ENCODE data around the gene OTUD7B.

GRCh38 chr1:149966405-149966804 lies 44.1 kb downstream of the OTUD7B start:
- TF ChIP-seq POLR2A (IDR thresholded peaks at IDR 0.05; ENCODE audit: low read depth, low read length) (no peak), TAF1 (IDR thresholded peaks at IDR 0.05; ENCODE audit: low read depth, low read length) (no peak), POLR2AphosphoS5 (IDR thresholded peaks at IDR 0.05; ENCODE audit: low read depth, low read length) (no peak), PAX5 (IDR thresholded peaks at IDR 0.05; ENCODE audit: insufficient read depth, low read length, severe bottlenecking) (no peak)
